EH (cell line): ENCODE results near the gene ATF6B.
"Not testable (repeated sequence)": the region's sequence is repeated elsewhere in the genome, so short reads cannot be mapped to it uniquely, and the experiment has no call there.

Experiments used
- DNase-seq: peaks from one replicate; pipeline ENCODE4 v3.0.0-alpha.2; 2015; ENCODE audit warnings: low read depth

The ATF6B gene

GRCh38 chr6:32154514-32155161, 26.6 kb upstream of the ATF6B start:
- DNase-seq: peak; percentile 72

GRCh38 chr6:32153564-32154513, 25.8 kb upstream of the ATF6B start, which contains the start of gene PPT2:
PPT2 (plus strand) TSS chr6:32154141; CDS start chr6:32154595, 454 bp downstream.
- DNase-seq: peak; percentile 93

- peak; percentile 75 for DNase-seq
These were observed 24.9 kb upstream of the ATF6B start for GRCh38 chr6:32152769-32153563.

GRCh38 chr6:32151863-32152768, 24.1 kb upstream of the ATF6B start, which contains the start of gene PRRT1:
PRRT1 (minus strand) TSS chr6:32151939; CDS start chr6:32151827, 112 bp downstream.
- peak; percentile 34 for DNase-seq

- no peak for DNase-seq
These were observed 23.3 kb upstream of the ATF6B start for GRCh38 chr6:32151181-32151862.

- DNase-seq: no peak
These were observed 22.2 kb upstream of the ATF6B start for GRCh38 chr6:32149932-32150870.

- DNase-seq: no peak
These were observed 21.2 kb upstream of the ATF6B start for GRCh38 chr6:32149092-32149755.

GRCh38 chr6:32148289-32149091, 20.4 kb upstream of the ATF6B start:
- no peak for DNase-seq

- no peak for DNase-seq
These were observed 19.5 kb upstream of the ATF6B start for GRCh38 chr6:32147401-32148132.

- DNase-seq: no peak
These were observed 18.6 kb upstream of the ATF6B start for GRCh38 chr6:32146687-32147086.

- DNase-seq: no peak
These were observed 18.2 kb upstream of the ATF6B start for GRCh38 chr6:32146287-32146686.

- not testable (repeated sequence) for DNase-seq
These were observed 16.2 kb upstream of the ATF6B start for GRCh38 chr6:32144238-32144637.

- no peak for DNase-seq
These were observed 12.5 kb upstream of the ATF6B start for GRCh38 chr6:32140420-32141046.

GRCh38 chr6:32139590-32139989, 11.5 kb upstream of the ATF6B start:
- no peak for DNase-seq

- DNase-seq: no peak
These were observed 9.4 kb upstream of the ATF6B start for GRCh38 chr6:32137454-32137853.

- DNase-seq: peak; percentile 85
These were observed 5.7 kb upstream of the ATF6B start for GRCh38 chr6:32133786-32134185.

GRCh38 chr6:32132110-32132509, 4.1 kb upstream of the ATF6B start:
- no peak for DNase-seq
